HEK293 (cell line): ENCODE data around the gene ZFPL1.

Experiments
- CTCF ChIA-PET: fragments of 350-600 bp; formaldehyde crosslinking; extraction: SDS; loops from one replicate; lab custom pipeline; 2021; ENCODE audit warnings: antibody characterized with exemption; lab: Yijun Ruan, JAX
- POLR2A ChIA-PET: fragments of 300-600 bp; formaldehyde crosslinking; extraction: SDS; loops from one replicate; lab custom pipeline; 2020; ENCODE audit warnings: antibody characterized with exemption, inconsistent platforms; lab: Yijun Ruan, JAX
- H3K27ac ChIP-seq: fragments of 200-500 bp; sonication (Bioruptor generic); 2 replicates; pipeline ENCODE4 v1.5.1; 2014; ENCODE audit warnings: low read depth, low read length, control low read depth, inconsistent platforms; ENCODE audit errors: extremely low read depth
- H3K36me3 ChIP-seq, 2 experiments: fragments of 200-500 bp in 1 of 2; sonication (Bioruptor generic) in 1 of 2; 1 replicate in 1 of 2; 2 replicates in 1 of 2; pipeline ENCODE4 v1.5.1; 2014 to 2017; ENCODE audit warnings: inconsistent platforms in 2 of 2, low read length in 2 of 2; ENCODE audit not compliant: control insufficient read depth in 2 of 2, insufficient read depth in 1 of 2
- H3K4me1 ChIP-seq: fragments of 200-500 bp; sonication (Bioruptor generic); 2 replicates; pipeline ENCODE4 v1.5.1; 2014; ENCODE audit warnings: mild to moderate bottlenecking, low read length, inconsistent platforms; ENCODE audit not compliant: control insufficient read depth, insufficient read depth
- H3K4me3 ChIP-seq: 2 replicates; pipeline ENCODE4 v1.5.1; 2011; ENCODE audit warnings: low read depth, mild to moderate bottlenecking, control low read depth, low read length, moderate library complexity
- H3K9me3 ChIP-seq: fragments of 200-500 bp; sonication (Bioruptor generic); 2 replicates; pipeline ENCODE4 v1.5.1; 2014; ENCODE audit warnings: low read depth, low read length, inconsistent platforms; ENCODE audit not compliant: control insufficient read depth, insufficient read depth
- EGR2 ChIP-seq: fragments of 450-650 bp; formaldehyde crosslinking; IDR thresholded peaks from 2 replicates; pipeline ENCODE4 v1.5.1; 2016; ENCODE audit warnings: low read depth, missing biosample characterization, missing genetic modification characterization
- HOXD13 ChIP-seq: sonication (generic); formaldehyde crosslinking; IDR thresholded peaks from 2 replicates; pipeline ENCODE4 v1.8.0; 2022; ENCODE audit warnings: missing genetic modification reagents, borderline replicate concordance
- KLF1 ChIP-seq: fragments of 450-650 bp; formaldehyde crosslinking; IDR thresholded peaks from 2 replicates; pipeline ENCODE4 v1.5.1; 2016; ENCODE audit warnings: missing biosample characterization, missing genetic modification characterization
- OSR2 ChIP-seq: fragments of 450-650 bp; formaldehyde crosslinking; IDR thresholded peaks from 2 replicates; pipeline ENCODE4 v1.5.1; 2016; ENCODE audit warnings: missing biosample characterization, missing genetic modification characterization
- REPIN1 ChIP-seq: fragments of 450-650 bp; formaldehyde crosslinking; IDR thresholded peaks from 2 replicates; pipeline ENCODE4 v1.5.1; 2017; ENCODE audit warnings: missing biosample characterization, missing genetic modification characterization, low read depth
- SALL2 ChIP-seq: fragments of 450-650 bp; formaldehyde crosslinking; IDR thresholded peaks from 2 replicates; pipeline ENCODE4 v1.5.0; 2017; ENCODE audit warnings: missing biosample characterization, mild to moderate bottlenecking, missing genetic modification characterization, borderline replicate concordance
- ZEB2 ChIP-seq: fragments of 450-650 bp; formaldehyde crosslinking; IDR thresholded peaks from 2 replicates; pipeline ENCODE4 v1.5.1; 2016; ENCODE audit warnings: missing biosample characterization, missing genetic modification characterization
- ZFHX2 ChIP-seq: fragments of 450-650 bp; formaldehyde crosslinking; conservative IDR thresholded peaks from 2 replicates; pipeline ENCODE4 v1.5.1; 2016; ENCODE audit warnings: missing biosample characterization, missing genetic modification characterization
- ZFP37 ChIP-seq: fragments of 450-650 bp; formaldehyde crosslinking; IDR thresholded peaks from 2 replicates; pipeline ENCODE4 v1.5.1; 2016; ENCODE audit warnings: missing biosample characterization, missing genetic modification characterization
- ZNF112 ChIP-seq: fragments of 450-650 bp; formaldehyde crosslinking; IDR thresholded peaks from 2 replicates; pipeline ENCODE4 v1.5.0; 2017; ENCODE audit warnings: missing biosample characterization, missing genetic modification characterization
- ZNF175 ChIP-seq: fragments of 450-650 bp; formaldehyde crosslinking; IDR thresholded peaks from 2 replicates; pipeline ENCODE4 v1.5.1; 2016; ENCODE audit warnings: missing biosample characterization, missing genetic modification characterization
- ZNF24 ChIP-seq: fragments of 450-650 bp; formaldehyde crosslinking; IDR thresholded peaks from 2 replicates; pipeline ENCODE4 v1.5.1; 2016; ENCODE audit warnings: missing biosample characterization, missing genetic modification characterization
- ZNF350 ChIP-seq: fragments of 450-650 bp; formaldehyde crosslinking; IDR thresholded peaks from 2 replicates; pipeline ENCODE4 v1.5.0; 2017; ENCODE audit warnings: missing biosample characterization, mild to moderate bottlenecking, missing genetic modification characterization
- ZNF366 ChIP-seq: fragments of 450-650 bp; formaldehyde crosslinking; conservative IDR thresholded peaks from 2 replicates; pipeline ENCODE4 v1.5.1; 2016; ENCODE audit warnings: missing biosample characterization, missing genetic modification characterization
- ZNF501 ChIP-seq: fragments of 450-650 bp; formaldehyde crosslinking; IDR thresholded peaks from 2 replicates; pipeline ENCODE4 v1.5.1; 2016; ENCODE audit warnings: missing biosample characterization, missing genetic modification characterization
- ZNF561 ChIP-seq: fragments of 450-650 bp; IDR thresholded peaks from 2 replicates; pipeline ENCODE4 v1.5.1; 2018; ENCODE audit warnings: missing biosample characterization, missing genetic modification characterization, borderline replicate concordance
- ZNF596 ChIP-seq: fragments of 450-650 bp; IDR thresholded peaks from 2 replicates; pipeline ENCODE4 v1.5.0; 2018; ENCODE audit warnings: missing biosample characterization, mild to moderate bottlenecking, missing genetic modification characterization, moderate library complexity
- ZNF610 ChIP-seq: fragments of 450-650 bp; formaldehyde crosslinking; IDR thresholded peaks from 2 replicates; pipeline ENCODE4 v1.5.1; 2016; ENCODE audit warnings: missing biosample characterization, missing genetic modification characterization, borderline replicate concordance
- ZNF658 ChIP-seq: fragments of 450-650 bp; formaldehyde crosslinking; IDR thresholded peaks from 2 replicates; pipeline ENCODE4; 2016; ENCODE audit warnings: missing biosample characterization, missing genetic modification characterization
- ZNF664 ChIP-seq: fragments of 450-650 bp; formaldehyde crosslinking; IDR thresholded peaks from 2 replicates; pipeline ENCODE4 v1.5.1; 2016; ENCODE audit warnings: missing biosample characterization, missing genetic modification characterization
- ZNF701 ChIP-seq: fragments of 450-650 bp; formaldehyde crosslinking; IDR thresholded peaks from 2 replicates; pipeline ENCODE4 v1.5.1; 2016; ENCODE audit warnings: missing biosample characterization, missing genetic modification characterization
- ZNF830 ChIP-seq: fragments of 450-650 bp; IDR thresholded peaks from 2 replicates; pipeline ENCODE4 v1.5.0; 2018; ENCODE audit warnings: missing biosample characterization, missing genetic modification characterization, low read depth, mild to moderate bottlenecking, moderate library complexity
- TF ChIP-seq, protein P1 (sequence below): fragments of 450-650 bp; formaldehyde crosslinking; IDR thresholded peaks from 2 replicates; pipeline ENCODE4 v1.5.0; 2017; ENCODE audit warnings: missing biosample characterization, missing genetic modification characterization, borderline replicate concordance
- TF ChIP-seq, protein P2 (sequence below): fragments of 450-650 bp; formaldehyde crosslinking; IDR thresholded peaks from 2 replicates; pipeline ENCODE4 v1.5.1; 2016; ENCODE audit warnings: missing biosample characterization, missing genetic modification characterization

ZFPL1 gene

DNA sequence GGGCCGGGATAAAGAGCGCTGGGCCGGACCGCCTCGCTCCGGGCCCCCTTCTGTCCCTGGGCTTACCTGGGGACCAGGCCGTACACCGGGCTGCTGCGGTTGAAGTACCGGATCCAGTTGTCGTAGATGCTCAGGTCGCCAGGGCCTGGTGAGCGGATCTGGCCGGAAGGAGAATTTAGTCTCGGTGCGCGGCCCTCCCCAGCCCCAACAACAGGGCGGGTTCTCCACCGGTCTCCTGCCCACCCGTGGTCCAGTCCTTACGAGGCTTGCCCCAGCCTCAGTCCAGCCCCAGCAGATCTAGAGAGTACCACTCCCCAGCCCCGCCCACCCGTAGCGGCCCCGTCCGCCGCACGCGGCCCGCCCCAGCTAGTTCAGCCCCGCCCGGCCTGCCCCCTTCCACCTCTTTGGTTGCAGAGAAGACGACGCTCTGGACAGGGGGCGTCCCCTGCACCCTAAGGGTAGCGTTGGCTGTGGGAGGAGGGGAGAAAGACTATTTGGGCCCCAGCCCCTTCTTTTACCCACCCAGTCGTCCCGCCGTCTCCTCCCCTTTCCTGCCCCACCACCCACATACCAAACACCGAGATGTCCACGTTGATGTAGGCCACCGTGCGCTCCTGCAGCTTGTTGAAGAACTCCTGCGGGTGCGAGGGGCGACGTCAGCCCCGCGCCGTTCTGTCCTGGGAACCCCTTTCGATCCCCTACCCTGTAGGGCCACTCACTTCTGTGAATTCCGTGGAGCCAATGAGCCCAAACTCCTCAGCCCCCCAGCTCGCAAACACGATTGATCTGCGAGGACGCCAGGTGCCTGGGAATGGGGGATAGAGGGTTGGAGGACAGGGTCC, 36.2 kb upstream of the ZFPL1 start:
- Histone ChIP-seq H3K36me3 (peaks cover 0 to 31% of the 10 kb centered on the region in 2 experiments; a peak in 1 of 3 replicates), H3K4me3 (no peak overlapping the region), H3K4me1 (no peaks in the 10 kb centered on the region), H3K27ac (no peak overlapping the region), H3K9me3 (no peaks in the 10 kb centered on the region)
- no peak for TF ChIP-seq ZEB2 (tag by site-specific recombination)
- TF ChIP-seq EGR2 (tag by site-specific recombination): no peak
- TF ChIP-seq ZNF501 (tag by site-specific recombination): no peak
- TF ChIP-seq ZFP37 (tag by site-specific recombination): no peak
- TF ChIP-seq, protein P1, sequence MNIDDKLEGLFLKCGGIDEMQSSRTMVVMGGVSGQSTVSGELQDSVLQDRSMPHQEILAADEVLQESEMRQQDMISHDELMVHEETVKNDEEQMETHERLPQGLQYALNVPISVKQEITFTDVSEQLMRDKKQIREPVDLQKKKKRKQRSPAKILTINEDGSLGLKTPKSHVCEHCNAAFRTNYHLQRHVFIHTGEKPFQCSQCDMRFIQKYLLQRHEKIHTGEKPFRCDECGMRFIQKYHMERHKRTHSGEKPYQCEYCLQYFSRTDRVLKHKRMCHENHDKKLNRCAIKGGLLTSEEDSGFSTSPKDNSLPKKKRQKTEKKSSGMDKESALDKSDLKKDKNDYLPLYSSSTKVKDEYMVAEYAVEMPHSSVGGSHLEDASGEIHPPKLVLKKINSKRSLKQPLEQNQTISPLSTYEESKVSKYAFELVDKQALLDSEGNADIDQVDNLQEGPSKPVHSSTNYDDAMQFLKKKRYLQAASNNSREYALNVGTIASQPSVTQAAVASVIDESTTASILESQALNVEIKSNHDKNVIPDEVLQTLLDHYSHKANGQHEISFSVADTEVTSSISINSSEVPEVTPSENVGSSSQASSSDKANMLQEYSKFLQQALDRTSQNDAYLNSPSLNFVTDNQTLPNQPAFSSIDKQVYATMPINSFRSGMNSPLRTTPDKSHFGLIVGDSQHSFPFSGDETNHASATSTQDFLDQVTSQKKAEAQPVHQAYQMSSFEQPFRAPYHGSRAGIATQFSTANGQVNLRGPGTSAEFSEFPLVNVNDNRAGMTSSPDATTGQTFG (tag by site-specific recombination): no peak
- no peak for TF ChIP-seq ZNF658 (tag by site-specific recombination)
- TF ChIP-seq ZNF350 (tag by site-specific recombination): no peak
- POLR2A ChIA-PET: no interaction called here
- CTCF ChIA-PET: interaction anchor here (1.2 kb wide), 1 partner anchor 28 kb away, joined by 3 read pairs; no protein-coding TSS in a partner anchor

DNA sequence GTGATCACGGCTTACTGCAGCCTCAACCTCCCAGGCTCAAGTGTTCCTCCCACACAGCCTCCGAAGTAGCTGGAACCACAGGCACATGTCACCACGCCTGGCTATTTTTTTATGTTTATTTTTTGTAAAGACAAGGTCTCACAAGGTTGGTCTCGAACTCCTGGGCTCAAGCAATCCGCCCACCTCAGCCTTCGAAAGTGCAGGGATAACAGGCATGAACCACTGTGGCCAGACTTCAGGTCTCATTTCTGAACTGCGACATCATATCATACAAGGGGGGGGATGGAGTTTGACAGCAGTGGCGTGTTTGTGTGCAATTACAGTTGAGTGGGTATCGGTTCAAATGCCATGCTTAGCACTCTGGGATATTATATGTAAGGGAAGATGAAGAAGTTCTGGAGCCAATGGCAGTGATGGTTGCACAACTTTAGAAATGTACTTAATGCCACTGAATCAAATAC, 32.6 kb upstream of the ZFPL1 start:
- H3K27ac ChIP-seq: no peak overlapping the region
- CTCF ChIA-PET: interaction anchor here (0.5 kb wide), 1 partner anchor 100 kb away, joined by 3 read pairs; no protein-coding TSS in a partner anchor
- no peak overlapping the region for H3K4me3 ChIP-seq
- TF ChIP-seq OSR2 (tag by site-specific recombination) (peak; percentile 10; the same call in 1 of the 2 replicates), REPIN1 (tag by site-specific recombination) (no peak), ZNF701 (tag by site-specific recombination) (no peak), ZNF366 (tag by site-specific recombination) (no peak), ZFHX2 (peak; percentile 66), EGR2 (tag by site-specific recombination) (peak; percentile 29; the same call in 1 of the 2 replicates), ZNF664 (tag by site-specific recombination) (no peak)
- TF ChIP-seq, protein P2, sequence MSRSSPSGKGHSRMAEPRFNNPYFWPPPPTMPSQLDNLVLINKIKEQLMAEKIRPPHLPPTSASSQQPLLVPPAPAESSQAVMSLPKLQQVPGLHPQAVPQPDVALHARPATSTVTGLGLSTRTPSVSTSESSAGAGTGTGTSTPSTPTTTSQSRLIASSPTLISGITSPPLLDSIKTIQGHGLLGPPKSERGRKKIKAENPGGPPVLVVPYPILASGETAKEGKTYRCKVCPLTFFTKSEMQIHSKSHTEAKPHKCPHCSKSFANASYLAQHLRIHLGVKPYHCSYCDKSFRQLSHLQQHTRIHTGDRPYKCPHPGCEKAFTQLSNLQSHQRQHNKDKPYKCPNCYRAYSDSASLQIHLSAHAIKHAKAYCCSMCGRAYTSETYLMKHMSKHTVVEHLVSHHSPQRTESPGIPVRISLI (tag by site-specific recombination): peak; percentile 91
- TF ChIP-seq, all 188 proteins: peak for 4
- no peaks in the 10 kb centered on the region for H3K4me1 ChIP-seq
- H3K36me3 ChIP-seq: peaks cover 0 to 2% of the 10 kb centered on the region in 2 experiments; a peak in 1 of 3 replicates
- POLR2A ChIA-PET: interaction anchor here (0.7 kb wide), 1 partner anchor 27 kb away, joined by 6 read pairs; no protein-coding TSS in a partner anchor
- no peaks in the 10 kb centered on the region for H3K9me3 ChIP-seq

DNA sequence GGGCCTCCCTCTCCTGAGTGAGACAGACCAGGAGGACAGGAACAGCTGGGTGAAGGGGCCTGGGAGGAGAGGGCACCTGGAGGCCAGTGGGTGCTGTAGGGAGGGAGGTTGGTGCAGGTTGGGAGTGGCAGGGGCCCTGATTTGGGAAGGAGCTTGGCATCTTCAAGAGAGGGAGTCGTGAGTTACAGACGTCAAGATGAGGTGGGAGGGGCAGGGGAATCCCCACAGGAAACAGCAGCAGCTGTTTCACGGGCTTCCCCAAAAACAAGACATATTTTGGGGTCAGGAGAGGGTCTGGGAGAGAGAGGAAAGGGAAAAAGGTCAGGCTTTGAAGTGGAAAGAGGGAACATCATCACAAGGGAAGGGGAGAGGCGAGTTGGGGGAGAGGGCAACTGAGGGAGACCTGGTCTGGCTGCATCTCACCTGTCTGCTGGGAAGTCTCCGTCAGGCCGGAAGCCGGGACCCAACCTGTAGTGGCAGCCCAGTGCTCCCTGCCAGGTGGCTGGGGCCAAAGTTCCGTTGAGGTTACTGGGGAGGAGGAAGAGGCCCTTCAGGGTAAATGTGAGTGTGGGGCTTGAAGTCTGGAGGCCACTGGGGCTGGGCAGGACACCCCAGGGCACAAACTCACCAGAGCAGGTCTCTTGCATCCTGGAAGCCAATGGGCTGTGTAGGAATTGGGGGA, 30.1 kb upstream of the ZFPL1 start:
- ChIA-PET CTCF (no interaction called here), POLR2A (no interaction called here)
- Histone ChIP-seq H3K4me1 (no peaks in the 10 kb centered on the region), H3K36me3 (no peaks in the 10 kb centered on the region), H3K27ac (no peak overlapping the region), H3K4me3 (no peak overlapping the region), H3K9me3 (no peaks in the 10 kb centered on the region)
- no peak for TF ChIP-seq KLF1 (tag by site-specific recombination)
- TF ChIP-seq ZNF561: no peak
- TF ChIP-seq ZNF830 (tag by site-specific recombination): no peak
- TF ChIP-seq SALL2 (tag by site-specific recombination): no peak
- TF ChIP-seq ZNF596: no peak
- TF ChIP-seq HOXD13 (CRISPR knock-in tag): no peak
- no peak for TF ChIP-seq ZNF610
- no peak for TF ChIP-seq ZNF24 (tag by site-specific recombination)
- TF ChIP-seq ZFP37 (tag by site-specific recombination): no peak
- no peak for TF ChIP-seq ZNF112 (tag by site-specific recombination)
- no peak for TF ChIP-seq ZNF175
